Stimulated activated CD8-positive, alpha-beta memory T cell treated with anti-CD3 and anti-CD28 coated beads, Interleukin-15, amount 100 ng/mL, for 48 hours (primary cell): ENCODE measurements around the gene WDR83.
"Not testable (repeated sequence)": the region's sequence is repeated elsewhere in the genome, so short reads cannot be mapped to it uniquely, and the experiment has no call there.

Experiments used
- DNase-seq, 2 donors: peaks; one replicate each; pipeline ENCODE4 v3.0.0-alpha.2; 2020; ENCODE audit warnings: low read depth in 2 of 2

WDR83 gene

DNA sequence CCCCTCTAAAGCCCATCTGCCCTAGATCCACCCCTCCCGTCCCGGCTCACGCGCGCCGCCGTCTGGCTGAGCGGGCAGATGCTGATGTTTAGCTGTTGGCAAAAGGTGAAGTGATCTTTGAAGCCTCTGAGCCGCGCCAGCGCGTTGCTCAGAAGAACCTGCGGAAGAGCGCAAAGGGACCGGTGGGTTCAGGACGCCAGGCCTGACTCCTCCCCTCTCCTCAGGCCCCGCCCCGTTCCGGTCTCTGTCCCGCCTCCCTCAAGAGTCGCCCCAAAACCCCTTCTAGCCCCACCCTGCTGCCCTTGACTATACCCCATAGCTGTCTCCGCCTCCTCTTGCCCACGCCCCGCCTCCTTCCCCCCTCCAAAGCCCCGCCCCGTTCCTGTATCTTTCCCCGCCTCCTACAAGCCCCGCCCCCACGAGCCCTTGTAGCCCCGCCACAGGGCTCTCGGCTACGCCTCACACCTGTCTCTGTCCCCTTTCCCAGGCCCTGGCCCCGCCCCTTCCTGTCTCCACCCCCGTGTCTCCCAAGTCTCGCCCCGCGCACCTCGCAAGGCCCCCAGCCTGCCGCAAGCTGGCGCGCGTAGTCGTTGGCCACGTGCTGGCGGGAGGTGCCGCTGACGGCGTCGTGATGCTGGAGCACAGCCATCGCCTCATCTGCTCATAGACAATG lies 9.6 kb upstream of the WDR83 start:
- DNase-seq, result no peak

DNA sequence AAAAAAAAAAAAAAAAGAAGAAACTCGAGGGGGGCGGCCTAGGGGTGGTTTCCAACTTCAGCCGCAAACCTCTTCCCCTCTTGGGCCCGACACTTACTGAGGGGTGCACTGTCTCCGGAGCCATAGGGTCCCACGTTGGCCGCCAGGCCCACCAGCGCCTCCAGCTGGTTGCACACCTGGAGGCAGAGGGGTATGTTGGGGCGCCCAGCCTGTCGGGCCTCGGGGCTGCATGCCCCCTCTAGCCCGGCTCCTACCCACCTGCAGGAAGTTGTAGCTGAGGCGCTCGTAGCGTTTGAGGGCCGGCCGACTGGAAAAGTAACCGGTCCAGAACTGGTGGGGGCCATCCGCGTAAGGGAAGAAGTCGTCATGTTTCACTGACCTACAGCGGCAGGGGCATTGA lies 8.6 kb upstream of the WDR83 start:
- no peak for DNase-seq

DNA sequence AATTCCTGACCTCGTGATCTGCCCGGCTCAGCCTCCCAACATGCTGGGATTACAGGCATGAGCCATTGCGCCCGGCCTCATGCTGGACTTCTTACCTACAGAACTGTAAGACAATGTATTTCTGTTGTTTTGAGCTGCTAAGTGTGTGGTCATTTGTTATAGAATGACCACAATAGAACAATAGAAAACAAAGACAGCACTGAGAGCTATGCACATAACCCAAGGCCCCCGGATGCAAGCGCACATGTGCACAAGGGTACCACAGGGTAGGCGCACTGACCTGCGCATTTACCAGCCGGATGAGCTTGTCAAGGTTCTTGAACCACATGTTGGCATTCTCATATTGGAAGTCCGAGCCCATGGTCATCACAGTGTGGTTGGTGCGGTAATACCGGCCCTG lies 5.6 kb upstream of the WDR83 start:
- DNase-seq, result no peak

DNA sequence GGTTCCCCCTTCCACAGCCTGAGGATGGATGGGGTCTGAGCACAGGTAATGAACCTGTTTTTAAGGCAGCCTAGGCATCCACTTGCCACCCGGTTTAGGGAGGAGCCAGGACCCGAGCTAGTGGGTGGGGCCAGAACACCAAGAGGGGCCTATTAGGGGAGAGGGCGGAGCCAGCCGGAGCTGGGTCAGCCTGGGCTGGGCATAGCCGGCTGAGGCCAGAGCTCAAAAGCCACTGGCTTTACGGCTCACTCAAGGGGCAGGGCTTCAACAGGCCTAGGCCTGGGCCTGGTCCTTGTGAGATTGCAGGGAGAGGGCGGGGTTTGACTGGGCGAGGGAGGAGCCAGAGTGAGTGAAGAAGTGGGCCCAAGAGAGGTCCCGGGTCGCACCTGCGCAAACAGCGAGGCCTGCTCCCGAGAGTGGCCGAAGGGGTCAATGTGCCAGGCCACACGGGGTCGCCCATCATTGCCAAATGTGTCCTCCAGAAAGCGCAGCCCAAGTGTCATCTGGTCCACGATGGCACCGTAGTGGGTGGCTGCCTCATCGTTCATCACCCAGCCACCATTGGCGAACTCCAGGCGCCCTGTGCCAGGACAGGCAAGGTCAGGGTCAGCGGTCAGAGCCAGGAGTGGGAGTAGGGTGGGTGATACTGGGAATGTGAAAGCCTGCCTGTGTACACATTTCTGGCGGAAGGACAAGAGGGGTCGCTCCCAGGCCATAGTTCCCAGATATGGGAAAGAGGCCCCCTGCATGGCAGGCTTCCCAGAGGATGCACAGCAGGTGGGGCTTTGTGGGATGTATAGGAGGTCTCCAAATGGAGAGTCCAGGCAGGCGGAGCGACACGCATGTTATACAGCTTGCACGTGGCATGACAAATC lies 2.0 kb upstream of the WDR83 start:
- no peak for DNase-seq

DNA sequence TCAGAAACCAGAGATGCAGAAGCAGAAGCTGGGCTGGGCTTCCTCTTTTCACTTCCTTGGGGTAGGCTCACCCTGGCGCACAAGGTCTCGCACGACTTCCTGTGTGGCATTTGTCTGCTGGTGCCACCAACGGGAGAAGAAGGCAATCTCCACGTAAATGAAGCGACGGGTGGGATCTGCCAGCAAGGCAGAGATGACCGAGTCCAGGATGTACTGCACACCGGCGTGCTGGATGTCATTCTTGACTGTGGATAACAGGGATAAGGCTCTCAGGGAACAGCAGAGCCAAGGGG lies 1.4 kb upstream of the WDR83 start:
- DNase-seq, result no peak

DNA sequence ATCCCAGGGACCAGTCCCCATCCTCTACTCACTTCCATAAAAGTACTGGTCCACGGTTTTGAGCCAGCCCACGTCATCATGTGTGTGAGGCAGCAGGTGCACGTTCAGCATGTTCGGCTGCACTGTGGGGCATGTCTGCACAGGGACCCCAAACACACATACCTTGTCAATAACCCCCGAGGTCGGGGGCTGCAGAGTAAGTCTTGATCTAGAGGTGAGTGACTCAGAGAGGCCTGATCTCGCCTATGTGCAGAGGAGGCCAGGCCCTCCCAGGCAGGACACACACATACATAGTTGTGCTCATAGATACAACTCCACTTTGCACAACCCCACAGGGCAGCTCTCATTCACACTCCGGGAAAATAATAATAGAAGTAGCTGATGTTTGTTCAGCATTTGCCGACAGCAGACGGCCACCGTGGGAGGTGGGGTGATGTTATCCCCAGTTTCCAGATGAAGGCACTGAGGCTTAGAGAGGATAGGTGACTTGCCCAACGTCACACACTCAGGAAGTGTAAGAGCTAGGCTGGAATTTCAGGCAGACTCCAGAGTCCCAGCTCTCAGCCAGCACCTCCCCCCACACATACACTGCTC lies 839 bp upstream of the WDR83 start:
- no peak for DNase-seq

DNA sequence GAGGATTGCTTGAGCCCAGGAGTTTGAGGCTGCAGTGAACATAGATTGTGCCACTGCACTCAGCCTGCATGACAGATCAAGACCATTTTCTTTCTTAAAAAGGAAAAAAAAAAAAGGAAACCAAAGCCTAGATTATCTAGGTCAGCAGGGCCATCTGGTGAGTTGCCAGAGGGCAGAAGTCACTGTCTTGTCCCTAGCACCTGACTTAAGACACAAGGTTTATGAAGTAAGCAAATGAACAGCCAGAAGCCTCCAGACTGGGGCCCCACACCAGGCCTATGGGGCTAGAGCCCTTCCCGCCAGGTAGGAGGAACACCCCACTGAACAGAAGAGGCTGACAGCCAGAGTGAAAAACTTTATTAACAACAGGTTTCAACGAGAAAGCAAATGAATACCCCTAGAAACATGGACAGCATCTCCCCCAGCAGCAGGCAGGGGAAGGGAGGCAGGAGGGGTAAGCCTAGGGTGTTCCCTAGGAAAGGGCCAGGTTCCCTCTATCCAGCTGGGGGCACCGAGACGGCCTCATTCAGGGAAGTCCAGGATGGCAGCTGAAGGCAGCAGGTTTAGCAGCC lies 1.2 kb downstream of the WDR83 start:
- no peak for DNase-seq

DNA sequence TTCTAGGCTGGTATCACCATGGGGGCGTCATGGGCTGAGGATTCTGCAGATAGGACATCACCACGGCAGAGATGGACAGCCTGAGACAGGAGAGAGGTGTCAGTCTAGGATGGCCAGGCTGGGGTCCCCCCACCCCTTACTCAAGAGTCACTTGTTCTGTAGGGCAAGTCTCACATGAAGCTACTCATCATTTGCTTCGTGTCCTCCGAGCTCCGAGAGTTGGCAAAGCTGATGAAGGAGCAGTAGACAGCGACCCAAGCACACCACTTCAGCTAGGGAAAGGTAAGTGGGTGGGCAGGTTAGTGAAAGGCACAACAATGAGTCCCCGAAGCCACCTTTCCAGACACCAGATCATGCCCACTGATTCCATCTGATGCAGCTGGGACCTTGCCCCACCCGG lies 1.7 kb downstream of the WDR83 start:
- DNase-seq, result no peak

DNA sequence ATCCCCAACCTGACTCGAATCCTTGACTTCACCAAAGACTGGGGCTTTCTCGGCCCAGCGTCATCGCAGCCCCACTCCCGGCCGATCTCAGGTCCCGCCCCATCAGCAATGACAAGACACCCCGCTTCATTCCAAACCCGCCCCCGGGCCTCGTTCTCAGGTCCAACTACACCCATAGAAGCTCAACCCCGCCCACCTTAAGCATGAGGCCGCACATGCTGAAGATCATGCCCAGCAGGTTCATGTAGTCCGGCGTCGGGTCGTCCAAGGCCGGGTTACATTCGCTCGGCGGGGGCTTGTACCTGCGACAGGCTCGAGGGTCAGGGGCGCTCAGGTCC lies 2.3 kb downstream of the WDR83 start:
- DNase-seq, result peak in 1 of 2 donors; percentile 53

DNA sequence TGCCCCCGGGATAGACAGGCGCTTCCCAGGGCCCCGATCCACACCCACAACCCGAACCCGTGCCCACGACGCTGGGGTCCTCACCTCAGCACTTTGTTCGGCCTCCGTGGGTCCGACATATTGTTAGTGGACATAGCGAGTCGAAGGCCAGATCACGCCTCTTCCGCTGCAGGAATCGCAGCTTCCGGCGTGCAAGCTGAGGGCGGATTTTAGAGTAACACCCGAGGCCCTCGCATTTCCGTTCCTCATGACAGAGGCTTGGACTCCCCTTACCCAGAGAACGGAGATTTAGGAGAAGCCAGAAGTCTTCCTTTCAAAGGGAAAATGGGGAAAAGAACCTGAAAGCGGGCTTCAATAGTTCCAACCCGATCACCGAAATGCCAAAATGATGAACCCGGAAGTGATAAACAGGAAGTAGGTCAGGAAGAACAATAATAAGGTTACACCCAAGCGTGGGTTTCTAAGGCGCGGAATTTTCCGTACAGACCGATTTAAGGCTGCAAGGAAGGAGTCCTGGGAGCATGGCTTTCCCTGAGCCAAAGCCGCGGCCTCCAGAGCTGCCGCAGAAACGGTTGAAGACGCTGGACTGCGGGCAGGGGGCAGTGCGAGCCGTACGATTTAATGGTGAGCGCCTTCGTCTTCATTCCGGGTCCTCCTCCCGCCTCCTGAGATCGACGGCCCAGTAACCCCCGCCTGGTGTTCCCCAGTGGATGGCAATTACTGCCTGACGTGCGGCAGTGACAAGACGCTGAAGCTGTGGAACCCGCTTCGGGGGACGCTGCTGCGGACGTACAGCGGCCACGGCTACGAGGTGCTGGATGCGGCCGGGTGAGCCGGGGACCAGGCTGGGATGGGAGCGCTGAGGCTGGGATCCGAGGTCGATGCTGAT lies 2.9 kb downstream of the WDR83 start:
- peak in 1 of 2 donors; percentile 56 for DNase-seq

DNA sequence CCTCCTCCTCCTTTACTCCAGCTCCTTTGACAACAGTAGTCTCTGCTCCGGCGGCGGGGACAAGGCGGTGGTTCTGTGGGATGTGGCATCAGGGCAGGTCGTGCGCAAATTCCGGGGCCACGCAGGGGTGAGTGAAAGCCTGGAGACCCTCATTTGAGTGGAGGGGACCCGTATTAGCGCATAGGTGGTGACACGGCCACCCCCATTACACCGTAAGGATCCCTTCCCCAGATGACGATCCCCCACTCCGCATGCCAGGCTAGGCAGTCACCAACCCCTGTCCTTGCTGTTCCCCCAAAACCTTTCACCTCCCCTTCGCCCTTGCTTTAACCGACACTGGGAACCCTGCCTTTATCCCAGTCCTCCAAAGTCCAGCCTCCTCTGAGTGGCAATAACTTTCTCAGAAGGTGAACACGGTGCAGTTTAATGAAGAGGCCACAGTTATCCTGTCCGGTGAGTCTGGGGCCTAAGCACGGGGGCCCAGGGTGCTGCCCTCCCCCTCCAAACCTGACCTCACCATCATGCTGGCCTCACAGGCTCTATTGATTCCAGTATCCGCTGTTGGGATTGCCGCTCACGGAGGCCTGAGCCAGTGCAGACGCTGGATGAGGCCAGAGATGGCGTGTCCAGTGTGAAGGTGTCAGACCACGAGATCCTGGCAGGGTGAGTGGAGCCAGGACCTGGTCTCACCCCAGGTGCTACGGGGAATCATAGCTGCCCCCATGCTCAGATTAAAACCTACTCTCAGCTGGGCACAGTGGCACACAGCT lies 3.7 kb downstream of the WDR83 start:
- no peak for DNase-seq

DNA sequence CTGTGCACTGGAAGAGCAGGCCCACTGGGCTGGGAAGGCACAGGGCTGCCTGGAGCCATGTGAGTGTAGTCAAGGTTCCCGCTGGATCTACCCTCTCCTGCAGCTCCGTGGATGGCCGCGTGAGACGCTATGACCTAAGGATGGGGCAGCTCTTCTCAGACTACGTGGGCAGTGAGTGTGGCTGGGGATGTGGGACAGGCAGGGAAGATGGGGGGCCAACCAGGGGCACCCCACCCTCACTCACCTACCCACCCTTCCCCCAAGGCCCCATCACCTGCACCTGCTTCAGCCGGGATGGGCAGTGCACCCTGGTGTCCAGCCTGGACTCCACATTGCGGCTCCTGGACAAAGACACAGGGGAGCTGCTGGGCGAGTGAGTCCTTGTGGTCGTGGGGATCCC lies 6.1 kb downstream of the WDR83 start:
- DNase-seq, result no peak

DNA sequence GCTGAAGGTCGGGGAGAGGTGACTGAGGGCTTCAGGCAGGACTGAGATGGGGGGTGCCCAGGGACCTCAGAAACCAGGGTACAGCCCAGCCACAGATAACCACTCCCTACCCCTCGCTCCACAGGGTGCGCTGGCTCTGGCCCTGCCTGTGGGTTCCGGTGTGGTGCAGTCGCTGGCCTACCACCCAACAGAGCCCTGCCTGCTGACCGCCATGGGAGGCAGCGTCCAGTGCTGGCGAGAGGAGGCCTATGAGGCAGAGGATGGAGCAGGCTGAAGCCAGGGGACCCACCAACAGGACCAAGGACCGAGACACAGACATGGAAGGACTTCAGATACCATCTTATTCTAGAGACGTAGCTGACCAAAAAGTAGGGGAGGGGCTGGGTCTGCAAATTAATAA lies 8.8 kb downstream of the WDR83 start:
- DNase-seq, result no peak

DNA sequence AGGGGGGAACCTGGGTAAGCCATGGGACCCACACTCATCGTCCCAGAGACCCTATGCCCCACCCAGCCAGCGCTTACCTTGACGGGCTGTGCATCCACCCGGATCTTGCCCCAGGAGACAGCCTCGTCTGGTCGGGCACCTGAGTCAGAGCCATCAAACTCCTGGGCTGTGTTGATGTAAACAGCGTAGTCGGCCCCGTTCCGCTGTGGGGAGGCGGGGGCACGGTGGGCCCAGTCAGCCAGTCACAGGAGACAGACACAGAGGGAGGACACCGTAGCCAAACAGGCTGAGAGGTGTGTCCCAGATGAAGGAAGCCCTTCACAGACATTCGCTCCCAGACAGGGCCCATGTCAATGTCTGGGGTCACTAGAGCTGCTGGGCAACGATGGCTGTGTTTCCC lies 9.3 kb downstream of the WDR83 start:
- DNase-seq, result no peak

DNA sequence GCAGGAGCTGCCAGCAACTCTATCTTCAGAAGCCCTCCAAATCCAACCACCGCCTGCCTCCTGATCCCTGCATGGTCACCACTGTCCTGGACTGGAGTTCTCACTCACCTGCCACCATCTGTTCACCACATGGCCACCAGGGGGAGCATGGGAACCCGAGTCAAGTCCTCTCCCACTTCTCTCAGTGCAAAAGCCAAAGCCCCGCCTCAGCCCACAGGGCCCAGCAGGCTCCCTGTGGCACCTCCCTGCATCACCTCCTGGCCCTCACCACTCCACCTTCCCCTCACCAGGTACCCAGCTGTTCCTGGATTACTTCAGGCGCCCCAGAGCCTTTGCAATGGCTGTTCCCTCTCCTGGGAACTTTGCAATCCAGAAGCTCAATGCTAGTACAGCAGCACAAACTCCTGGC lies 9.8 kb downstream of the WDR83 start:
- DNase-seq, result peak; percentile 76 to 79

DNA sequence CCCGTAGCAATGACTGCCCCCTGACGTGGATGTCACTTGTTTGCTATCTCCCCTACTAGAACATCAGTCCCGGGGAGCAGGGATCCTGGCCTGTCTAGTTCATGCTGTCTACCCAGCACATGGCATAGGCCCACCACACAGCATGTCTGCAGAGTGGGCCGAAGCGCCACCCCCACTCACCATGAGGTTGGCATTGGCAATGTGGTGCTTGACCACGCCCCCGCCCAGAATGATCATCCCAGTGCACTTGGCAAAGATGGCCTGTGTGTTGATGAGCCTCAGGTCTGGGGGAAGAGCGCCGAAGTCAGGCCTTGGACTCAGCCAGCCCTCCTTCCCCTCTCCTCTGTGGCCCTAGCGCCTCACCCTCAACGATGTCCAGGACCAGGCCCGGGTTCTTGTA lies 10.3 kb downstream of the WDR83 start:
- no peak for DNase-seq

DNA sequence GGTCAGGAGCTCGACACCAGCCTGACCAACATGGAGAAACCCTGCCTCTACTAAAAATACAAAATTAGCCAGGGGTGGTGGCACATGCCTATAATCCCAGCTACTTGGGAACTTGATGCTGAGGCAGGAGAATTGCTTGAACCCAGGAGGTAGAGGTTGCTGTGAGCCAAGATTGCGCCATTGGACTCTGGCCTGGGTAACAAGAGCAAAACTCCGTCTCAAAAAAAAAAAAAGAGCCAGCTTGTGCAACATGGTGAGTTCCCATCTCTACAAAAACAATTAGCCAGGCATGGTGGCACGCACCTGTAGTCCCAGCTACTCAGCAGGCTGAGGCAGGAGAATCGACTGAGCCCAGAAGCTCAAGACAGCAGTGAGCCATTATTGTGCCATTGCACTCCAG lies 11.4 kb downstream of the WDR83 start:
- DNase-seq, result not testable (repeated sequence)

DNA sequence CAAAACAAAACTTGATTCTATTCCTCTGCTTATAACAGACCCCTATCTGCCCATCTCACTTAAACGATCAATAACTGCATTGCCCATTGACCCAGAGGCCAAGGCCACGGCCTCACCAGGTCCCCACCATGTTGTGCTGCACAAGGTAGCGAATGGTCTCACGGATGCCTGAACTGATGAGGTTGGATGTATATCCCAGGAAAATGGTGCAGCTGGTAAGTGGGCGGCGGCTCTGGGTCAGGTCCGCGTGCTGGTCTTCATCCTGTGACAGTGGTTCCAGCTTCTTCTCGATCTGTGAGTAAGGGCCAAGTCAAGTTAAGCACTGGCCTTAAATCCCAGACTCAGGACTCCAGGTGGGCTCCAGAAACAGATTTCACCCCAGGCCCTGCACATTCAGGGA lies 13.4 kb downstream of the WDR83 start:
- DNase-seq, result no peak

DNA sequence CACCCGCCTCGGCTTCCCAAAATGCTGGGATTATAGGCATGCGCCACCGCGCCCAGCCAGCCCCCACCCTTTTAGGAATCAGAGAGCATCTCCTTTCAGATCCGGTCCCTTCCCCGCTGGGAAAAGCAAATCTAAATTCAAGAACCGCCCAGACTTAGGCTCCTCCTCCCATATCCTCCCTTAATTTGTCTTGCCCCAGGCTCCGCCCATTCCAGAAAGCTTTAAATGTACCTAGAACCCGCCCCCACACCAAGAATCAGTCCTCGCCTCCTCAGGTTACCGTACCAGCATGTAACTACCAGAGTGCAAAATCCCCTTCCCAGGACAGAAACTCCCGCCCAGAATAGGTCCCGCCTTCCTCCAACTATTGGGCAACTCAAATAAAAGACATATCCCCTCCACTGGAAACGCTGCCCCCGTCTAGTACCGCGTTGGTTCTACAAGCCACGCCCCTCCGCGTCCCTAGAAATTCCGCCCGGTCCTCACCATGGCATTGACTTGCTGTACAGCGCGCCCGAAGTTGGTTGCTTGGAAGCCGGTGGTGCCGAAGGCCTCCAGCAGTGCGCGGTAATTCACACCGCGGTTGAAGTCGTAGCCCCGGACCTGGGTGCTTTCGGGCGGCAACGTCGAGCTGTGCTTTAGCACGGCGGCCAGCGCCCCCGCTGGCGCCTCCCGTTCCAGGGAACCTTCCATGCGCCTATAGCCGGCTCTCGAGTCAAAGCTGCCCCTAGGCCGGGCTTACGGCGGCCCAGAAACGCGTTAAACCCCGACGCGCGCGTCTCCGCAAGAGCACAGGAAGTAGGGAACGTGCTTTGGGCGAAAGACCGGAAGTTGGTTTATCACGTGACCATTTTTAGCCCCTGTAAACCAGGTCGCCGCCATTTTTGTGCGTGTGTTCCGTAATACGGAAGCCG lies 14.7 kb downstream of the WDR83 start, which contains the start of gene DHPS:
Gene DHPS (minus strand): TSS at position 807 of the 914 bp plus-strand sequence. CDS start 114 bp downstream, at position 693.
- DNase-seq, result peak; percentile 83 to 86

DNA sequence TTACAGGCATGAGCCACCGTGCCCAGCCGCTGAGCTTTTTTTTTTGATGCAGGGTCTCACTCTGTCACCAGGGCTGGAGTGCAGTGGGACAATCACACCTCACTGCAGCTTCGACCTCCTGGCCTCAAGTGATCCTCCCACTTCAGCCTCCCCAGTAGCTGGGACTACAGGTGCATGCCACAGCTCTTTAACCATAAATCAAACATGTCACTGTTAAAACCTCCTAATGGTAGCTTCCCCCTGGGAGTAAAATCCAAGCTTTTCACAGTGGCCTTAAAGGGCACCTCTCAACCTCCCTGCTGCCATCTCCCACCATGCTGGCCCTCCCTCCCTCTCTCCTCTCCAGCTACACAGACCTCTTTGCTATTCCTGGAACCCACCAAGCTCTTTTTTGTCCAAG lies 19.2 kb downstream of the WDR83 start:
- DNase-seq, result no peak
